D341Med (cell line): ENCODE measurements around the gene HPS4.
"Not testable (repeated sequence)": the region's sequence is repeated elsewhere in the genome, so short reads cannot be mapped to it uniquely, and the experiment has no call there.

Experiments used
- DNase-seq: peaks from one replicate; pipeline ENCODE4 v3.0.0; 2012; ENCODE audit warnings: low spot score

The HPS4 gene

GRCh38 chr22:26408562-26409220, 74.9 kb downstream of the HPS4 start:
- DNase-seq, result not testable (repeated sequence)

GRCh38 chr22:26406118-26406517, 77.5 kb downstream of the HPS4 start:
- no peak for DNase-seq

GRCh38 chr22:26404851-26405421, 78.6 kb downstream of the HPS4 start:
- no peak for DNase-seq

- no peak for DNase-seq
Measured at GRCh38 chr22:26401726-26402125, 81.9 kb downstream of the HPS4 start.
